B cell (primary cell): ENCODE measurements around the gene ST8SIA5. TPM values are rescaled to one million over a fixed set of nuclear protein-coding genes. Genes with fewer than 3 reads are reported as not detected.

ENCODE experiments used
- ATAC-seq: fragments of 200-7000 bp; cut with Tn5 transposase; one replicate; pipeline ENCODE4 v1.10.0; 2021; ENCODE audit warnings: low read depth, mild to moderate bottlenecking, moderate number of reproducible peaks, moderate library complexity
- CTCF ChIA-PET: fragments of 350-600 bp; sonication (Branson Sonifier 250); formaldehyde crosslinking; loops from one replicate; lab custom pipeline; 2021; ENCODE audit warnings: antibody characterized with exemption, inconsistent platforms; lab: Charles Lee
- POLR2A ChIA-PET: fragments of 350-600 bp; sonication (Branson Sonifier 250); formaldehyde crosslinking; loops from one replicate; lab custom pipeline; 2021; ENCODE audit warnings: antibody characterized with exemption; lab: Charles Lee
- DNase-seq: peaks from one replicate; pipeline ENCODE4 v3.0.0; 2013
- H2AFZ ChIP-seq: 2 replicates; pipeline ENCODE4 v1.6.1; 2012; ENCODE audit warnings: mild to moderate bottlenecking, low read depth, low read length; ENCODE audit not compliant: insufficient read depth, poor library complexity, severe bottlenecking
- H3K27ac ChIP-seq, 2 donors: 1 replicate in 1 of 2; 2 replicates in 1 of 2; pipeline ENCODE4 v1.5.1; 2012 to 2013; ENCODE audit warnings: low read length in 2 of 2, mild to moderate bottlenecking in 2 of 2, moderate library complexity in 1 of 2
- H3K27me3 ChIP-seq, 4 experiments: fragments of 200-600 bp in 1 of 4; sonication (generic) in 1 of 4; replicated peaks in 1 of 4; 1 replicate in 2 of 4; 2 replicates in 2 of 4; pipeline versions ENCODE4 v1.6.1 to v1.7.0; 2013 to 2016; ENCODE audit warnings: low read length in 3 of 4, mild to moderate bottlenecking in 2 of 4, mixed read lengths in 1 of 4, moderate library complexity in 1 of 4; ENCODE audit not compliant: insufficient read depth in 4 of 4, control insufficient read depth in 3 of 4; ENCODE audit errors: control extremely low read depth in 1 of 4
- H3K36me3 ChIP-seq, 2 experiments: replicated peaks in 1 of 2; 1 replicate in 1 of 2; 2 replicates in 1 of 2; pipeline versions ENCODE4 v1.6.1 to v1.7.1; 2013; ENCODE audit warnings: low read length in 1 of 2; ENCODE audit not compliant: insufficient read depth in 2 of 2, control insufficient read depth in 1 of 2; ENCODE audit errors: control extremely low read depth in 1 of 2, extremely low read depth in 1 of 2
- H3K4me1 ChIP-seq, 2 donors: fragments of 200-600 bp in 1 of 2; sonication (generic) in 1 of 2; 1 replicate in 1 of 2; 2 replicates in 1 of 2; pipeline versions ENCODE4 v1.5.1 to v1.6.1; 2013 to 2017; ENCODE audit warnings: low read length in 2 of 2; ENCODE audit not compliant: control insufficient read depth in 2 of 2, insufficient read depth in 2 of 2
- H3K4me2 ChIP-seq: replicated peaks from 2 replicates; pipeline ENCODE3; 2012; ENCODE audit warnings: mild to moderate bottlenecking, low read depth, low read length; ENCODE audit not compliant: poor library complexity, severe bottlenecking
- H3K4me3 ChIP-seq, 5 experiments: fragments of 200-600 bp in 1 of 5; sonication (generic) in 1 of 5; 1 replicate in 3 of 5; 2 replicates in 2 of 5; pipeline versions ENCODE4 v1.5.1 to v1.7.0; 2011 to 2016; ENCODE audit warnings: low read length in 4 of 5, mild to moderate bottlenecking in 4 of 5, low read depth in 2 of 5, control low read depth in 1 of 5, moderate library complexity in 1 of 5; ENCODE audit not compliant: insufficient read depth in 1 of 5; ENCODE audit errors: control extremely low read depth in 1 of 5, extremely low read depth in 1 of 5
- H3K79me2 ChIP-seq: fragments of 200-600 bp; sonication (generic); one replicate; pipeline ENCODE4 v1.6.0; 2016; ENCODE audit warnings: low read length; ENCODE audit not compliant: control insufficient read depth, insufficient read depth
- H3K9ac ChIP-seq: fragments of 200-600 bp; sonication (generic); 2 replicates; pipeline ENCODE4 v1.6.1; 2017; ENCODE audit warnings: mild to moderate bottlenecking, low read length, moderate library complexity
- H3K9me3 ChIP-seq, 3 donors: one replicate each; pipeline versions ENCODE4 v1.6.1 to v1.7.1; 2013; ENCODE audit warnings: low read length in 2 of 3; ENCODE audit not compliant: control insufficient read depth in 2 of 3, insufficient read depth in 1 of 3; ENCODE audit errors: control extremely low read depth in 1 of 3
- H4K20me1 ChIP-seq: 2 replicates; pipeline ENCODE4 v1.6.0; 2012; ENCODE audit warnings: mild to moderate bottlenecking, low read length; ENCODE audit not compliant: insufficient read depth, control insufficient read depth, poor library complexity, severe bottlenecking
- H3K27ac Mint-ChIP-seq: one replicate; pipeline ENCODE4 v1.8.0; 2021; ENCODE audit warnings: mixed read lengths
- H3K27me3 Mint-ChIP-seq: one replicate; pipeline ENCODE4 v1.8.0; 2021; ENCODE audit warnings: mixed read lengths
- H3K4me1 Mint-ChIP-seq: one replicate; pipeline ENCODE4 v1.8.0; 2021; ENCODE audit warnings: mixed read lengths
- H3K4me3 Mint-ChIP-seq: one replicate; pipeline ENCODE4 v1.8.0; 2021; ENCODE audit warnings: mixed read lengths
- H3K9me3 Mint-ChIP-seq: one replicate; pipeline ENCODE4 v1.8.0; 2022; ENCODE audit warnings: mixed read lengths; ENCODE audit not compliant: insufficient read depth
- EZH2 ChIP-seq: IDR thresholded peaks from 2 replicates; pipeline ENCODE4 v1.6.1; 2012; ENCODE audit warnings: borderline replicate concordance, low read depth, mild to moderate bottlenecking, moderate library complexity, low read length; ENCODE audit not compliant: insufficient read depth, poor library complexity, severe bottlenecking
- WGBS: methylation state at CpG from one replicate; pipeline ENCODE4 v1.1.5; 2013; ENCODE audit warnings: missing lambda C conversion rate; ENCODE audit not compliant: insufficient coverage; 5-methylcytosine and 5-hydroxymethylcytosine counted together
- intact Hi-C: fragments of 100-400 bp; cut with micrococcal nuclease; formaldehyde crosslinking; loops from one replicate; pipeline ENCODE4 v1.10.0; 2022
- polyA plus RNA-seq: library from polyadenylated mRNA; depleted of rRNA; stranded (reverse); fragments of >200 nt; gene quantifications from 2 replicates; pipeline ENCODE4 v1.2.3, GENCODE V29; 2012
- total RNA-seq, 2 donors: library from RNA; stranded (reverse); fragments of 120-200 nt in 1 of 2; gene quantifications; 1 replicate in 1 of 2; 2 replicates in 1 of 2; pipeline versions ENCODE4 v1.2.3 to v1.2.4, GENCODE V29; 2013 to 2022
- TF ChIP-seq, protein P1 (sequence below): fragments of 200-600 bp; IDR thresholded peaks from one replicate; pipeline ENCODE4 v1.8.0; 2022; ENCODE audit warnings: antibody characterized with exemption, mild to moderate bottlenecking

Gene ST8SIA5
- total and polyA plus RNA-seq, 2 donors (not counting 1 experiment from before 2014, with no cell fraction given), result not detected

DNA sequence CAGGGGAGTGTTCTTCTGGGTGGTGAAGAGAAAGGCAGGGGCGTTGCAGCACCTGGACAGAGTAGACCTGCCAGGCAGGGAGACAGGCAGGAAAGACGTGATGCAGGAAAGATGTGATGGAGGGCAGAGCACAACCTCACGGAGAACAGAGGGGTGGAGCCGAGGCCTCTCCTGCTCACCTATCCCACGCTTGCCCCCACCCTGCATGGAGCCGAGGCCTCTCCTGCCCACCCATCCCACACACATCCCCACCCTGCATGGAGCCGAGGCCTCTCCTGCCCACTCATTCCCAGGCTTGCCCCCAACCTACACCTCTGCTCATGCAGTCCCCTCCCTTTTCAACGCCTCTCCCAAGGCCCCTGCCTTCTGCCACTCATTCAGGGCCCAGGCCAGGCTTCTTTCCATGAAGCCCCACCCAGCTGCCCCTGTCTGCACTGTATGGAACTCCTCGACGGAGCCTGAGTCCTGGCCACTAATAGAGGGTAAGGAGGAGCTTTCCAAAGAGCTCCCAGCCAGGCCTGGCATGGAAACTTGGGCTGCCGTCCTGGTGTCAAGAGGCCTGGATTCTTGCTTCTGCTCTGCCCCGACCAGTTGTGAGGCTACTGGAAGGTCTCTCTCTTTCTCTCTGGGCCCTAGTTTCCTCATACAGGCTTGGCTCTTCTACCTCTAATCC lies 67.9 kb downstream of the ST8SIA5 start:
- H3K4me3 ChIP-seq, result no peak overlapping the region
- ChIA-PET CTCF (interaction anchor here (0.7 kb wide), 1 partner anchor 466 kb away, joined by 3 read pairs; no protein-coding TSS in a partner anchor), POLR2A (no interaction called here)
- no peak overlapping the region for H2AFZ ChIP-seq
- intact Hi-C loops, result no loop called here
- H3K27me3 ChIP-seq, result no peaks in the 10 kb centered on the region
- H3K9ac ChIP-seq, result no peak overlapping the region
- no peak overlapping the region for H3K27ac Mint-ChIP-seq
- H3K9me3 Mint-ChIP-seq, result no peaks in the 10 kb centered on the region
- H4K20me1 ChIP-seq, result no peaks in the 10 kb centered on the region
- no peaks in the 10 kb centered on the region for H3K4me1 ChIP-seq
- no peak overlapping the region for H3K27ac ChIP-seq
- DNase-seq (no peak), ATAC-seq (no peak)
- H3K4me2 ChIP-seq, result no peak overlapping the region
- no peaks in the 10 kb centered on the region for H3K27me3 Mint-ChIP-seq
- TF ChIP-seq, protein P1, sequence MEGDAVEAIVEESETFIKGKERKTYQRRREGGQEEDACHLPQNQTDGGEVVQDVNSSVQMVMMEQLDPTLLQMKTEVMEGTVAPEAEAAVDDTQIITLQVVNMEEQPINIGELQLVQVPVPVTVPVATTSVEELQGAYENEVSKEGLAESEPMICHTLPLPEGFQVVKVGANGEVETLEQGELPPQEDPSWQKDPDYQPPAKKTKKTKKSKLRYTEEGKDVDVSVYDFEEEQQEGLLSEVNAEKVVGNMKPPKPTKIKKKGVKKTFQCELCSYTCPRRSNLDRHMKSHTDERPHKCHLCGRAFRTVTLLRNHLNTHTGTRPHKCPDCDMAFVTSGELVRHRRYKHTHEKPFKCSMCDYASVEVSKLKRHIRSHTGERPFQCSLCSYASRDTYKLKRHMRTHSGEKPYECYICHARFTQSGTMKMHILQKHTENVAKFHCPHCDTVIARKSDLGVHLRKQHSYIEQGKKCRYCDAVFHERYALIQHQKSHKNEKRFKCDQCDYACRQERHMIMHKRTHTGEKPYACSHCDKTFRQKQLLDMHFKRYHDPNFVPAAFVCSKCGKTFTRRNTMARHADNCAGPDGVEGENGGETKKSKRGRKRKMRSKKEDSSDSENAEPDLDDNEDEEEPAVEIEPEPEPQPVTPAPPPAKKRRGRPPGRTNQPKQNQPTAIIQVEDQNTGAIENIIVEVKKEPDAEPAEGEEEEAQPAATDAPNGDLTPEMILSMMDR, result no peak
- TF ChIP-seq EZH2, result no peak
- no peaks in the 10 kb centered on the region for H3K79me2 ChIP-seq
- no peak overlapping the region for H3K4me3 Mint-ChIP-seq
- 90% methylated on average over 10 of the region's 12 CpGs for WGBS
- H3K36me3 ChIP-seq, result no peaks in the 10 kb centered on the region
- H3K4me1 Mint-ChIP-seq, result no peaks in the 10 kb centered on the region
- H3K9me3 ChIP-seq, result no peaks in the 10 kb centered on the region

DNA sequence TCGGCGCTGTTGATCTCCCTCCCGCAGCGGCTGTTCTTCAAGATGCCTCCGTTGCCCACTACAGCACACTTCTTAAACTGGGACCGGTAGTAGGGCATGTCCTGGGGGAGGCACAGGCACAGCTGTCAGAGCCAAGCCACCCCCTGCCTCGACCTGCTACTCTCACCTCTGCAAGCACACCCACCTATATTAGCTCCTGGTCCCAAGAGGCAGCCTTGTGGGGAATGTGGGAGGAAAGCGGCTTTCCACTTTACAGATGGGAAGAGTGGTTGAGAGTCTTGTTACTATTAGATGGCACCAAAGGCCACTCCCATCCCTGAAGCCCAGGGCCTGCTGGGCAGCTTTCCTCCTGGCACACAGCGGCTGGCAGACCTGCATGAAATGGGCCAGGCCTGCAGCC lies 70.7 kb downstream of the ST8SIA5 start:
- Mint-ChIP-seq H3K4me1 (no peaks in the 10 kb centered on the region), H3K27ac (no peak overlapping the region), H3K4me3 (no peak overlapping the region), H3K27me3 (no peaks in the 10 kb centered on the region), H3K9me3 (no peaks in the 10 kb centered on the region)
- intact Hi-C loops, result no loop called here
- Histone ChIP-seq H3K4me3 (no peak overlapping the region), H3K27me3 (no peaks in the 10 kb centered on the region), H3K9me3 (no peaks in the 10 kb centered on the region), H3K36me3 (no peaks in the 10 kb centered on the region), H3K9ac (no peak overlapping the region), H3K4me1 (no peaks in the 10 kb centered on the region), H2AFZ (no peak overlapping the region), H3K27ac (no peak overlapping the region), H3K4me2 (no peak overlapping the region), H4K20me1 (no peaks in the 10 kb centered on the region), H3K79me2 (no peaks in the 10 kb centered on the region)
- ChIA-PET CTCF (interaction anchor here (0.5 kb wide), 1 partner anchor 225 kb away, joined by 3 read pairs; no protein-coding TSS in a partner anchor), POLR2A (no interaction called here)
- ATAC-seq, result no peak
- no peak for DNase-seq
- 96% methylated on average over 7 of the region's 9 CpGs for WGBS
- no peak for TF ChIP-seq EZH2
- TF ChIP-seq, protein P1, result no peak
